ENCODE data around the gene RAB11B. TPM values are rescaled to one million over a fixed set of nuclear protein-coding genes. Genes with fewer than 3 reads are reported as not detected.
"Not testable (repeated sequence)": the region's sequence is repeated elsewhere in the genome, so short reads cannot be mapped to it uniquely, and the experiment has no call there.

RAB11B gene
- total RNA-seq, 1 donor from 2014 or later: 104 TPM

DNA sequence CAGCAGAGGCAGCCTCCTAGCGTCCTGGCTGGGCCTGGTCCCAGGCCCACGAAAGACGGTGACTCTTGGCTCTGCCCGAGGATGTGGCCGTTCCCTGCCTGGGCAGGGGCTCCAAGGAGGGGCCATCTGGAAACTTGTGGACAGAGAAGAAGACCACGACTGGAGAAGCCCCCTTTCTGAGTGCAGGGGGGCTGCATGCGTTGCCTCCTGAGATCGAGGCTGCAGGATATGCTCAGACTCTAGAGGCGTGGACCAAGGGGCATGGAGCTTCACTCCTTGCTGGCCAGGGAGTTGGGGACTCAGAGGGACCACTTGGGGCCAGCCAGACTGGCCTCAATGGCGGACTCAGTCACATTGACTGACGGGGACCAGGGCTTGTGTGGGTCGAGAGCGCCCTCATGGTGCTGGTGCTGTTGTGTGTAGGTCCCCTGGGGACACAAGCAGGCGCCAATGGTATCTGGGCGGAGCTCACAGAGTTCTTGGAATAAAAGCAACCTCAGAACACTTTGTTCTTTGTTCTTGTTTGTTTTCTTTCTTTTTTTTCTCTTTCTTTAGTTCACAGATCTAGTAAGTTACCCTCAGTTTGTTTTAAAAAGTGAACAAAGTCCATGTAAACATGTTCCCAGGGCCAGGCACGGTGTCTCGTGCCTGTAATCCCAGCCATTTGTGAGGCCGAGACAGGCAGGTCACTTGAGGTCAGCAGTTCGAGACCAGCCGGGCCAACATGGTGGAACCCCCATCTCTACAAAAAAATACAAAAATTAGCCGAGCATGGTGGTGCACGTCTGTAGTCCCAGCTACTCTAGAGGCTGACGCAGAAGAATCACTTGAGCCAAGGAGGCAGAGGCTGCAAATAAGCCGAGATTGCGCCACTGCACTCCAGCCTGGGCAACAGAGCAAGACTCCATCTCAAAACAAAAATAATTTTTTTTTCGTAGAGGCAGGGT, 16.0 kb upstream of the RAB11B start:
- H3K4me3 Mint-ChIP-seq (ENCODE audit: unreplicated experiment): no peak overlapping the region
- DNase-seq (ENCODE audit: low spot score): peak; percentile 74
- no peaks in the 10 kb centered on the region for H3K27me3 Mint-ChIP-seq (ENCODE audit: low read depth)
- peak overlapping the region; percentile 42 for H3K27ac Mint-ChIP-seq (ENCODE audit: unreplicated experiment)
- H3K36me3 Mint-ChIP-seq (ENCODE audit: low read depth): peaks cover 12% of the 10 kb centered on the region
- no peaks in the 10 kb centered on the region for H3K9me3 Mint-ChIP-seq (ENCODE audit: low read depth)
- peaks cover 18% of the 10 kb centered on the region for H3K4me1 Mint-ChIP-seq (ENCODE audit: low read depth)
- TF ChIP-seq, protein P1, sequence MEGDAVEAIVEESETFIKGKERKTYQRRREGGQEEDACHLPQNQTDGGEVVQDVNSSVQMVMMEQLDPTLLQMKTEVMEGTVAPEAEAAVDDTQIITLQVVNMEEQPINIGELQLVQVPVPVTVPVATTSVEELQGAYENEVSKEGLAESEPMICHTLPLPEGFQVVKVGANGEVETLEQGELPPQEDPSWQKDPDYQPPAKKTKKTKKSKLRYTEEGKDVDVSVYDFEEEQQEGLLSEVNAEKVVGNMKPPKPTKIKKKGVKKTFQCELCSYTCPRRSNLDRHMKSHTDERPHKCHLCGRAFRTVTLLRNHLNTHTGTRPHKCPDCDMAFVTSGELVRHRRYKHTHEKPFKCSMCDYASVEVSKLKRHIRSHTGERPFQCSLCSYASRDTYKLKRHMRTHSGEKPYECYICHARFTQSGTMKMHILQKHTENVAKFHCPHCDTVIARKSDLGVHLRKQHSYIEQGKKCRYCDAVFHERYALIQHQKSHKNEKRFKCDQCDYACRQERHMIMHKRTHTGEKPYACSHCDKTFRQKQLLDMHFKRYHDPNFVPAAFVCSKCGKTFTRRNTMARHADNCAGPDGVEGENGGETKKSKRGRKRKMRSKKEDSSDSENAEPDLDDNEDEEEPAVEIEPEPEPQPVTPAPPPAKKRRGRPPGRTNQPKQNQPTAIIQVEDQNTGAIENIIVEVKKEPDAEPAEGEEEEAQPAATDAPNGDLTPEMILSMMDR (IDR thresholded peaks at IDR 0.05): no peak

DNA sequence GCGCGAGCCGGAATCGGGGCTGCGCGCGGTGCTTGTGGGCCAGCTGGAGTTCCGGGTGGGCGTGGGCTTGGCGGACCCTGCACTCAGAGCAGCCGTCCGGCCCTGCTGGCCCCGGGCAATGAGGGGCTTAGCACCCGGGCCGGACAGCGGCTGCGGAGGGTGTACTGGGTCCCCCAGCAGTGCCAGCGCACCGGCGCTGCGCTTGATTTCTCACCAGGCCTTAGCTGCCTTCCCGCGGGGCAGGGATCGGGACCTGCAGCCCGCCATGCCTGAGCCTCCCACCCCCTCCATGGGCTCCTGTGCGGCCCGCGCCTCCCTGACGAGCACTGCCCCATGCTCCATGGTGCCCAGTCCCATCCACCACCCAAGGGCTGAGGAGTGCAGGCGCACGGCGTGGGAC, 14.4 kb upstream of the RAB11B start:
- not testable (repeated sequence) for H3K27ac Mint-ChIP-seq (ENCODE audit: unreplicated experiment); H3K27me3 Mint-ChIP-seq (ENCODE audit: low read depth); H3K4me3 Mint-ChIP-seq (ENCODE audit: unreplicated experiment); H3K9me3 Mint-ChIP-seq (ENCODE audit: low read depth)
- peak; percentile 82 for DNase-seq (ENCODE audit: low spot score)
- Mint-ChIP-seq H3K36me3 (ENCODE audit: low read depth) (peaks cover 14% of the 10 kb centered on the region), H3K4me1 (ENCODE audit: low read depth) (peaks cover 13% of the 10 kb centered on the region)

DNA sequence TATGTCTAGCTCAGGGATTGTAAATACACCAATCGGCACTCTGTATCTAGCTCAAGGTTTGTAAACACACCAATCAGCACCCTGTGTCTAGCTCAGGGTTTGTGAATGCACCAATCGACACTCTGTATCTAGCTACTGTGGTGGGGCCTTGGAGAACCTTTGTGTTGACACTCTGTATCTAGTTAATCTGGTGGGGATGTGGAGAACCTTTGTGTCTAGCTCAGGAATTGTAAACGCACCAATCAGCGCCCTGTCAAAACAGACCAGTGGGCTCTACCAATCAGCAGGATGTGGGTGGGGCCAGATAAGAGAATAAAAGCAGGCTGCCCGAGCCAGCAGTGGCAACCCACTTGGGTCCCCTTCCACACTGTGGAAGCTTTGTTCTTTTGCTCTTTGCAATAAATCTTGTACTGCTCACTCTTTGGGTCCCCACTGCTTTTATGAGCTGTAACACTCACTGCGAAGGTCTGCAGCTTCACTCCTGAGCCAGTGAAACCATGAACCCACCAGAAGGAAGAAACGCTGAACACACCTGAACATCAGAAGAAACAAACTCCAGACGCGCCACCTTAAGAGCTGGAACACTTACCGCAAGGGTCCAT, 13.7 kb upstream of the RAB11B start:
- H3K9me3 Mint-ChIP-seq (ENCODE audit: low read depth); DNase-seq (ENCODE audit: low spot score); H3K27ac Mint-ChIP-seq (ENCODE audit: unreplicated experiment); H3K4me3 Mint-ChIP-seq (ENCODE audit: unreplicated experiment); H3K4me1 Mint-ChIP-seq (ENCODE audit: low read depth); H3K27me3 Mint-ChIP-seq (ENCODE audit: low read depth): not testable (repeated sequence)
- H3K36me3 Mint-ChIP-seq (ENCODE audit: low read depth): peaks cover 13% of the 10 kb centered on the region

DNA sequence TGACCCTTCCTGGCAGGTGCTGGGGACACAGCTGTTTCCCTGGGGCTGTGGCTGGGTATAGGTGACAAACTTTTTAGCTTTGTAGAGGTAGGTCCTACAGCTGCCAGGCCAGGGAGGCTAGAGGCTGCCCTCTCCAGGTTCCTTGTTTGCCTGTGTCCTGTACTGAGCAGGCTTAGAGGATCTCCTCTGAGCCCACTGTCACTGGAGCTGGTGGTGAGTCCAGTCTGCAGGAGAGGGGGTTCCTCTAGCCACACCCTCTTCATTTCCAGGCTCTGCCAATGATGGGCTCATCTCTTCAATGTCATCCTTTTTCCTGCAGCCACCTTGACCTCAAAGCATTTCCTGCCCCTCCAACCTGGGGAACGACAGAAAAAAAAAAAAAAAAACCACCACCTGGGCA, 12.6 kb upstream of the RAB11B start:
- DNase-seq (ENCODE audit: low spot score): peak; percentile 37
- H3K4me3 Mint-ChIP-seq (ENCODE audit: unreplicated experiment): no peak overlapping the region
- peaks cover 12% of the 10 kb centered on the region for H3K36me3 Mint-ChIP-seq (ENCODE audit: low read depth)
- no peaks in the 10 kb centered on the region for H3K9me3 Mint-ChIP-seq (ENCODE audit: low read depth)
- peaks cover 8% of the 10 kb centered on the region for H3K4me1 Mint-ChIP-seq (ENCODE audit: low read depth)
- no peaks in the 10 kb centered on the region for H3K27me3 Mint-ChIP-seq (ENCODE audit: low read depth)
- no peak overlapping the region for H3K27ac Mint-ChIP-seq (ENCODE audit: unreplicated experiment)
- TF ChIP-seq, protein P1 (IDR thresholded peaks at IDR 0.05): no peak

DNA sequence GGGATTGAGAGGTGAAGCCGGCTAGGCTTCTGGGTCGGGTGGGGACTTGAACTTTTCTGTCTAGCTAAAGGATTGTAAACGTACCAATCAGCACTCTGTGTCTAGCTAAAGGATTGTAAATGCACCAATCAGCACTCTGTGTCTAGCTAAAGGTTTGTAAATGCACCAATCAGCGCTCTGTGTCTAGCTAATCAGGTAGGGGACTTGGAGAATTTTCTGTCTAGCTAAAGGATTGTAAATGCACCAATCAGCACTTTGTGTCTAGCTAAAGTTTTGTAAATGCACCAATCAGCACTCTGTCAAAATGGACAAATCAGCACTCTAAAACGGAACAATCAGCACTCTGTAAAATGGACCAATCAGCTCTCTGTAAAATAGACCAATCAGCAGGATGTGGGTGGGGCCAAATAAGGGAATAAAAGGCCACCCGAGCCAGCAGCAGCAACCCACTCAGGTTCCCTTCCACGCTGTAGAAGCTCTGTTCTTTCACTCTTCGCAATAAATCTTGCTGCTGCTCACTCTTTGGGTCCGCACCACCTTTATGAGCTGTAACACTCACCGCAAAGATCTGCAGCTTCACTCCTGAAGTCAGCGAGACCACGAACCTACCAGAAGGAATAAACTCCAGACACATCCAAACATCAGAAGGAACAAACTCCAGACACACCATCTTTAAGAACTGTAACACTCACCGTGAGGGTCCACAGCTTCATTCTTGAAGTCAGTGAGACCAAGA, 10.8 kb upstream of the RAB11B start:
- DNase-seq (ENCODE audit: low spot score); H3K4me1 Mint-ChIP-seq (ENCODE audit: low read depth); H3K9me3 Mint-ChIP-seq (ENCODE audit: low read depth); H3K36me3 Mint-ChIP-seq (ENCODE audit: low read depth); H3K27me3 Mint-ChIP-seq (ENCODE audit: low read depth); H3K4me3 Mint-ChIP-seq (ENCODE audit: unreplicated experiment); H3K27ac Mint-ChIP-seq (ENCODE audit: unreplicated experiment): not testable (repeated sequence)

DNA sequence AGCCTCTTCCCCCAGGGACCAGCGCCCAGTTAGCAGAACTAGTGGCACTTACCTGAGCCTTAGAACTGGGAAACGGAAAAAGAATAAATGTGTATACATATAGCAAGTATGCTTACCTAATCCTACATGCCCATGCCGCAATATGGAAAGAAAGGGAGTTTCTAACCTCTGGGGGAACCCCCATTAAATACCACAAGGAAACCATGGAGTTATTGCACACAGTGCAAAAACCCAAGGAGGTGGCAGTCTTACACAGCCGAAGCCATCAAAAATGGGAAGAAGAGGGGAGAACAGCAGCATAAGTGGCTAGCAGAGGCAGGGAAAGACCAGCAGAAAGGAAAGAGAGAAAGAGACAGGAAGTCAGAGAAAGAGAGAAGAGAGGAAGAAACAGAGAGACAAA, 5.6 kb upstream of the RAB11B start:
- not testable (repeated sequence) for DNase-seq (ENCODE audit: low spot score); H3K36me3 Mint-ChIP-seq (ENCODE audit: low read depth); H3K4me1 Mint-ChIP-seq (ENCODE audit: low read depth); H3K4me3 Mint-ChIP-seq (ENCODE audit: unreplicated experiment); H3K27ac Mint-ChIP-seq (ENCODE audit: unreplicated experiment); H3K27me3 Mint-ChIP-seq (ENCODE audit: low read depth); H3K9me3 Mint-ChIP-seq (ENCODE audit: low read depth)

DNA sequence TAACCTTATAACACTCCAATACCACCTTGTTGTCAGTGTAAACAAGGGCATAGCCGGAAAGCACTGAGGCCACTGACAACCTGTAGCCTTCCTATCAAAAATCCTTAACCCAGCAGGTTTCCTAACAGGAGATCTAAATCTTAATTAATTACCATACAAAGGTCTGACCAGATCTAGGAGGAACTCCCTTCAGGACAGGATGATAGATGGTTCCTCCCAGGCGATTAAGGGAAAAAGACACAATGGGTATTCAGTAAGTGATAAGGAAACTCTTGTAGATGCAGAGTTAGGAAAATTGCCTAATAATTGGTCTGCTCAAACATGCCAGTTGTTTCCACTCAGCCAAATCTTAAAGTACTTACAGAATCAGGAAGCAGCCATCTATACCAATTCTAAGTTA, 5.1 kb upstream of the RAB11B start:
- not testable (repeated sequence) for DNase-seq (ENCODE audit: low spot score); H3K27ac Mint-ChIP-seq (ENCODE audit: unreplicated experiment); H3K27me3 Mint-ChIP-seq (ENCODE audit: low read depth); H3K4me3 Mint-ChIP-seq (ENCODE audit: unreplicated experiment); H3K9me3 Mint-ChIP-seq (ENCODE audit: low read depth); H3K36me3 Mint-ChIP-seq (ENCODE audit: low read depth)
- H3K4me1 Mint-ChIP-seq (ENCODE audit: low read depth): peaks cover 15% of the 10 kb centered on the region

DNA sequence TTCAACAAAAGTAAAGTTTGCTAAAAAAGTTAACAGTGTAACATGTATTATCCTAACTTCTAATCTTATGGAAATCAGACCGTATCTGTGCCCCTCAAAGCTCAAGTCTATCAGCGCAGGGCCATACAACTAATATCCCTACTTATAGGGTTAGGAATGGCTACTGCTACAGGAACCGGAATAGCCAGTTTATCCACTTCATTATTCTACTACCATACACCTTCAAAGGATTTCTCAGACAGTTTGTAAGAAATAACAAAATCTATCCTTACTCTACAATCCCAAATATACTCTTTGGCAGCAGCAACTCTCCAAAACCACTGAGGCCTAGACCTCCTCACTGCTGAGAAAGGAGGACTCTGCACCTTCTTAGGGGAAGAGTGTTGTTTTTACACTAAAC, 4.6 kb upstream of the RAB11B start:
- H3K4me1 Mint-ChIP-seq (ENCODE audit: low read depth): peaks cover 15% of the 10 kb centered on the region
- not testable (repeated sequence) for H3K4me3 Mint-ChIP-seq (ENCODE audit: unreplicated experiment); H3K36me3 Mint-ChIP-seq (ENCODE audit: low read depth); H3K9me3 Mint-ChIP-seq (ENCODE audit: low read depth); DNase-seq (ENCODE audit: low spot score); H3K27ac Mint-ChIP-seq (ENCODE audit: unreplicated experiment); H3K27me3 Mint-ChIP-seq (ENCODE audit: low read depth)

DNA sequence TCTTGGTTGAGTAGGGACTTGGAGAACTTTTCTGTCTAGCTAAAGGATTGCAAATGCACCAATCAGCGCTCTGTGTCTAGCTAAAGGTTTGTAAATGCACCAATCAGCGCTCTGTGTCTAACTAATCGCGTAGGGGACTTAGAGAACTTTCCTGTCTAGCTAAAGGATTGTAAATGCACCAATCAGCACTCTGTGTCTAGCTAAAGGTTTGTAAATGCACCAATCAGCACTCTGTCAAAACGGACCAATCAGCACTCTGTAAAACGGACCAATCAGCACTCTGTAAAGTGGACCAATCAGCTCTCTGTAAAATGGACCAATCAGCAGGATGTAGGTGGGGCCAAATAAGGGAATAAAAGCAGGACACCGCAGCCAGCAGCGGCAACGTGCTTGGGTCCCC, 3.7 kb upstream of the RAB11B start:
- H3K27me3 Mint-ChIP-seq (ENCODE audit: low read depth); H3K9me3 Mint-ChIP-seq (ENCODE audit: low read depth); H3K4me3 Mint-ChIP-seq (ENCODE audit: unreplicated experiment); H3K27ac Mint-ChIP-seq (ENCODE audit: unreplicated experiment); H3K36me3 Mint-ChIP-seq (ENCODE audit: low read depth): not testable (repeated sequence)
- peaks cover 21% of the 10 kb centered on the region for H3K4me1 Mint-ChIP-seq (ENCODE audit: low read depth)
- DNase-seq (ENCODE audit: low spot score): peak; percentile 17

Measured in chondrocyte (in vitro differentiated cells).